Skeletal muscle tissue (tissue), 4 donors: Measurements from ENCODE around the gene WNT3A. TPM values are rescaled to one million over a fixed set of nuclear protein-coding genes. Genes with fewer than 3 reads are reported as not detected.

Experiments used
- H3K27ac ChIP-seq: one replicate; pipeline ENCODE4 v1.7.0; 2013; ENCODE audit warnings: mild to moderate bottlenecking, low read depth, low read length, inconsistent platforms
- H3K27me3 ChIP-seq, 3 donors: one replicate each; pipeline ENCODE4 v1.7.0; 2013; ENCODE audit warnings: low read length in 3 of 3; ENCODE audit not compliant: control insufficient read depth in 3 of 3, insufficient read depth in 3 of 3
- H3K36me3 ChIP-seq, 3 donors: one replicate each; pipeline ENCODE4 v1.7.0; 2013; ENCODE audit warnings: low read length in 3 of 3; ENCODE audit not compliant: control insufficient read depth in 3 of 3, insufficient read depth in 3 of 3
- H3K4me1 ChIP-seq, 3 donors: one replicate each; pipeline ENCODE4 v1.7.0; 2013; ENCODE audit warnings: low read length in 3 of 3, mild to moderate bottlenecking in 3 of 3; ENCODE audit not compliant: control insufficient read depth in 3 of 3, insufficient read depth in 3 of 3
- H3K4me3 ChIP-seq, 3 donors: one replicate each; pipeline ENCODE4 v1.7.0; 2013; ENCODE audit warnings: low read length in 3 of 3
- H3K9ac ChIP-seq, 3 donors: one replicate each; pipeline ENCODE4 v1.7.0; 2013; ENCODE audit warnings: low read length in 3 of 3, mild to moderate bottlenecking in 3 of 3, moderate library complexity in 2 of 3, low read depth in 1 of 3
- H3K9me3 ChIP-seq, 3 donors: one replicate each; pipeline ENCODE4 v1.7.0; 2013; ENCODE audit warnings: low read length in 3 of 3; ENCODE audit not compliant: control insufficient read depth in 3 of 3
- total RNA-seq: library from RNA; depleted of rRNA; stranded (reverse); fragments of >200 nt; gene quantifications from one replicate; pipeline ENCODE4 v1.2.3, GENCODE V29; 2014
- donor health status: Osteomylitis.

WNT3A gene
- total RNA-seq, 1 donor from 2014 or later = not detected

DNA sequence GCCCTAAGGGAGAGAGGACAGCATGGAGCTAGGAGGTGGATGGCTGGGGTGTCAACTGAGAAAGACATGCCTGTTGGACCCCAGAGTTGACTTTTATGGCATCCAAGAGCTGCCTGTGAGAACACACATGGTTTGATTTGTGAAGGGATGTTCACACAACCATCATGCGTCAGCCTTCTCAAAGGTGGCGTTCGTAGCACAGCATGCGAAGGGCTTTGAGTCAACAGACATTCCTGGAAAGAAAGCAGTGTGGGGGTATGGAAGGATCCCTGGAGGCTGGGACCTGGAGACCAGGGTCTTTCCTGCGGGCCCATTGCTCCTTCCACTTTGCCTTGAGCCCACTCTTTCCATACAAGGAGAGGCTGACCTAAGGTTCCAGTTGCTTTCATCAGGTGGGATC lies 6.4 kb upstream of the WNT3A start:
- Histone ChIP-seq H3K4me3 (no peak overlapping the region), H3K27ac (no peak overlapping the region), H3K27me3 (peaks cover 28 to 35% (median 30%) of the 10 kb centered on the region in 3 donors), H3K36me3 (no peaks in the 10 kb centered on the region), H3K9me3 (peaks cover 2 to 8% (median 4%) of the 10 kb centered on the region in 3 donors), H3K4me1 (peaks cover 0 to 3% (median 0%) of the 10 kb centered on the region in 3 donors), H3K9ac (no peak overlapping the region)

GRCh38 chr1:228000836-228001563 lies 5.8 kb upstream of the WNT3A start:
- Histone ChIP-seq H3K4me1 (peaks cover 0 to 3% (median 0%) of the 10 kb centered on the region in 3 donors), H3K27me3 (peaks cover 34 to 41% (median 36%) of the 10 kb centered on the region in 3 donors), H3K27ac (no peak overlapping the region), H3K9me3 (peaks cover 2 to 8% (median 4%) of the 10 kb centered on the region in 3 donors), H3K36me3 (no peaks in the 10 kb centered on the region), H3K9ac (no peak overlapping the region), H3K4me3 (no peak overlapping the region)

DNA sequence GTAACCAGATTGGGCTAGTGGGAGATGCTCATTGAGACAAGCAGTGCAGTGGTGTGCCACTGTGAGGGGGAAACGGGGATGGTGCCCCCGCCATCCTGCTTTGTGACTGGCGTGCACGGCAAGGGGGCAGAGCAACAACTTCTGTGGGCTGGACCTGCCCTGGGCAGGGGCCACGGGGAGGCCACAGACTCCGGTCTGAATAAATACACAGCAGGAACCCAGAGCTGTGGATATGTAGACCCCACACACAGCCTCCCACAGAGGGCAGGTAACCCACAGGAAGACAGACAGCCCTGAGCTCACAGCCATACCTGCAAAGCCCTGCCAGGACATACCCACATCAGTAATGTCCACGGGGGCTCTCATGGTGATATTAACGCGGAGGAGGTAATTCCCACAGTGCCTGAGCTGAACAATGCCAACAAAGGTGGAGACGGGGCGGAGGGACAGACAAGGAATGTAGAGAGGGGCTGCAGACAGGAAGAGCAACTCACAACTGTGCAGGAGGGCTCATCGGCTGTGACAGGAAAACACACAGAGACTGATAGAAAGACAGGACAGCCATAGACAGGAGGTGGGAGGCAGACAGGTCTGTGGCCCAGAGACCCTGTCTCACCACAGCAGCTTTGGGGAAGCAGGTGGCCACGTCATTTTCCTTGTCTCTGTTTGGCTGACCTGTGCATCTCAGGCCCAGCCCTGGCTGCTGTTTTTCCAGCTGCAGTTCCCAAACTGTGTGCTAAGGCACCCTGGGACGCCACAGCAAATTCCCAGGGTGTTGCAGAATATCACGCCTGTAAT lies 4.9 kb upstream of the WNT3A start:
- H3K36me3 ChIP-seq = no peaks in the 10 kb centered on the region
- H3K4me1 ChIP-seq = peaks cover 0 to 3% (median 2%) of the 10 kb centered on the region in 3 donors
- H3K4me3 ChIP-seq = no peak overlapping the region
- no peak overlapping the region for H3K9ac ChIP-seq
- no peak overlapping the region for H3K27ac ChIP-seq
- H3K27me3 ChIP-seq = peaks cover 40 to 46% (median 41%) of the 10 kb centered on the region in 3 donors
- H3K9me3 ChIP-seq = peaks cover 2 to 5% (median 4%) of the 10 kb centered on the region in 3 donors

DNA sequence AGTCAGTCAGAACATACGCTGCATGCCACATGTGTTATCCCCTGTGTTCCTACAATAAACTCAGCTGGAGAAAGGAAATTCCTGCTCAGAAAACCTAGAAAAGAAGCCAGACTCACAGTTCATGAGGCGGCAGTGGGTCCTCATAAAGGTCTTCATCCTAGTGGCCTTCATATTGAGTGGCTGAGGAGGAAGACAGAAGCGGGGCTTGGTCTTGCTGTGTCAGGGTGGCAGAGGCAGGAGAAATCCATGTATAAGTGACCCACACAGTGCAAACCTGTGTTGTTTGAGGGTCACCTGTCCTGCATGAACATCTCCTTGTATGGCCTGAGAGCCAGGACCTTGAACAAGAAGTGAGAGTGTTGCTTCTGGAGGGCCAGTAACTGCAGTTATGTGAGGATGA lies 4.0 kb upstream of the WNT3A start:
- H3K4me3 ChIP-seq = no peak overlapping the region
- peaks cover 48 to 54% (median 50%) of the 10 kb centered on the region in 3 donors for H3K27me3 ChIP-seq
- H3K4me1 ChIP-seq = peaks cover 0 to 3% (median 3%) of the 10 kb centered on the region in 3 donors
- H3K27ac ChIP-seq = no peak overlapping the region
- no peaks in the 10 kb centered on the region for H3K36me3 ChIP-seq
- H3K9ac ChIP-seq = no peak overlapping the region
- peaks cover 2 to 4% (median 3%) of the 10 kb centered on the region in 3 donors for H3K9me3 ChIP-seq

DNA sequence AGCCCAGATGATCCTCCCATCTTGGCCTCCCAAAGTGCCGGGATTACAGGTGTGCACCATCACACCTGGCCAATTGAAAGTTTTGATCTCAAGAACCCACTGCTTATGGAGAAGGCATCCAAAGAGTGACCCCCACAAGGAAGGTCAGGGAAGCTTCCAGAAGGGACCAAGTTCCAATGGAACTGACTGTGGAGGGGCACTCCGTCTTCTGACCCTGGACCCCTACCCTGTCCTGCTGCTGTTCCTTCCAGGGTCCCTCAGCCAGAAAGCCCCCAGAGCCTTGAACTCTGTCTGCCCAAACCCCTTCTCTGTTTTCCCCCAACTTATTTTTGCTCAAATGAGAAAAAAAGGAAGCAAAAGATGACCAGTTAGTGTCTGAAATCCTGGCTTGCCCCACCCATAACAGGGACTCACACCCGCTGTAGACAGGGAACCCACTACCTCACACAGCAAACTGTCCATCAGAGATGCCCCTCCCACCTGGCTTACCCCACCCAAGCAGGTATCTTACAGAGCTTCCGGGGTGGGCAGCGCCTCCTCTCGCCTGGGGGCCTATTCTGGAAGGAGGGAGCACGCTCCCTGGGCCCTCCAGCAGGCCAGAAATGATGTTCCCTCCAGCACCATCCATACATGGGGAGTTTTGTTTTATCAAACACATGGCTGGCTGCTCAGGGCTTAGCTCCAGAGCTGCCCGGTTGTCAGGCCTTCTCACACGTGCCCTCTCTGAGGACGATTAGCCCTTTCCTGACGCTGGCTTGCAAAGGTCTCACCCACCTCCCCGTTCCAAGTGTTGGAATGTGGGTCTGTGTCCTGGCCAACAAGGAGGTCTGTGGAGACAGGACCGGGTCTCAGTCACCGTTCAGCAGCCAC lies 3.1 kb upstream of the WNT3A start:
- H3K27ac ChIP-seq = no peak overlapping the region
- no peak overlapping the region for H3K9ac ChIP-seq
- no peaks in the 10 kb centered on the region for H3K36me3 ChIP-seq
- peaks cover 0 to 3% (median 3%) of the 10 kb centered on the region in 3 donors for H3K4me1 ChIP-seq
- peaks cover 57 to 62% (median 58%) of the 10 kb centered on the region in 3 donors for H3K27me3 ChIP-seq
- no peaks in the 10 kb centered on the region for H3K9me3 ChIP-seq
- H3K4me3 ChIP-seq = no peak overlapping the region

DNA sequence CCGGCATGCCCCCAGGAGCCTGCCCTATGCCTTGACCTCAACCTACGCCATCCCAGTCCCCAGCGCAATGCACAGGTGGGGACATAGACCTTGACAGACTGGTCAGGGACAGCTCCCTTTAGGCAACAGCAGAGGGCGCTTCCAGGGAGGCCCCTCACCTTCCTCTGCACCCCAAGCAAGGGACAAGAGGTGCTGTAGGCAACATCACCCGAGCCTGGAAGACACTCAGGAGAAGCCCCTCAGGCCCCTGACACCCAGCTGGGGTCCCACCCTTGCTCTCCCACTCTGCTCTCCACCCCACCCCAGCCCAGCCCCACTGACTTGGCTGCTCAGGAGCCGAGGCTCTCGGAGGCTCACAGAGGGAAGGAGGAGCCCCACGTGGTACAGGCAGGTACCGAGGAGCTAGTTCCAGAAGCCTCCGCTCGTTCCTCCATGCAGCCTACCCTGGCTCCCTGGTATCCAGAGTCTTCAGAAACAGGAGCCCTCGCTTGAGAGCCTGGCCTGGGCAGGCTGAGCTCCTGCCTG lies 2.4 kb upstream of the WNT3A start:
- Histone ChIP-seq H3K4me3 (no peak overlapping the region), H3K9me3 (no peaks in the 10 kb centered on the region), H3K36me3 (no peaks in the 10 kb centered on the region), H3K4me1 (peaks cover 0 to 3% (median 3%) of the 10 kb centered on the region in 3 donors), H3K9ac (no peak overlapping the region), H3K27me3 (peaks cover 64 to 69% (median 64%) of the 10 kb centered on the region in 3 donors), H3K27ac (no peak overlapping the region)

GRCh38 chr1:228004856-228005462 lies 1.8 kb upstream of the WNT3A start:
- Histone ChIP-seq H3K27ac (no peak overlapping the region), H3K4me3 (no peak overlapping the region), H3K4me1 (peaks cover 0 to 3% (median 3%) of the 10 kb centered on the region in 3 donors), H3K36me3 (no peaks in the 10 kb centered on the region), H3K27me3 (peaks cover 69 to 75% (median 70%) of the 10 kb centered on the region in 3 donors), H3K9ac (no peak overlapping the region), H3K9me3 (no peaks in the 10 kb centered on the region)

DNA sequence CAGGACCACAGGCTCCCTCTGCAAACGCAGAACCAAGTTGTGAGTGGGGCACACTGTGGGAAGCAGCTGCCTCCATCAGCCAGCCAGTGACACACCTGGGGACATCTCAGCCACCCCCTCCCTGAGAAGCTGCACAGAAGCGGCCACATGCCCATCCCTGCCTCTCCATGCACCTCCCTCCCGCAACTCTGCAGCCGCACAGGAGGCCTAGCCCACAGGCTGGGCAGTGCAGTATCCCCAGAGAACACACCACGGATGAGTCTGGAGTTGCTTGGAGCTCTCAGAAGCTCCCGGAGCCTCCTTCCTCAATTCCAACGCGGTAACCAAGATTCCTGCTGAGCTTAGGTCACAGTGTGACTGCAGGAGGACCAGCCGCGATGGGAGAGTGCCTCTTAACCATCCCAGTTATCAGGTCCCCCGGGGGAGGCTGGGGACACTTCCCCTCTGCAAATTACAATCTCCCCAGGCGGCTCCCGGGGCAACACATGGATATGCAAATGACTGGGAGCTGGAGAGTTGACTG lies 1.2 kb upstream of the WNT3A start:
- peaks cover 0 to 3% (median 3%) of the 10 kb centered on the region in 3 donors for H3K4me1 ChIP-seq
- H3K27ac ChIP-seq = no peak overlapping the region
- H3K9me3 ChIP-seq = no peaks in the 10 kb centered on the region
- H3K36me3 ChIP-seq = no peaks in the 10 kb centered on the region
- H3K9ac ChIP-seq = no peak overlapping the region
- H3K27me3 ChIP-seq = peaks cover 69 to 76% (median 76%) of the 10 kb centered on the region in 3 donors
- H3K4me3 ChIP-seq = no peak overlapping the region
